Measurements from ENCODE around the gene ARID1B. TPM values are rescaled to one million over a fixed set of nuclear protein-coding genes. Genes with fewer than 3 reads are reported as not detected.

ARID1B gene
- total and polyA plus RNA-seq, 2 of the 4 experiments (the other 2 are of a cell fraction): 14.5 to 20.1 TPM

DNA sequence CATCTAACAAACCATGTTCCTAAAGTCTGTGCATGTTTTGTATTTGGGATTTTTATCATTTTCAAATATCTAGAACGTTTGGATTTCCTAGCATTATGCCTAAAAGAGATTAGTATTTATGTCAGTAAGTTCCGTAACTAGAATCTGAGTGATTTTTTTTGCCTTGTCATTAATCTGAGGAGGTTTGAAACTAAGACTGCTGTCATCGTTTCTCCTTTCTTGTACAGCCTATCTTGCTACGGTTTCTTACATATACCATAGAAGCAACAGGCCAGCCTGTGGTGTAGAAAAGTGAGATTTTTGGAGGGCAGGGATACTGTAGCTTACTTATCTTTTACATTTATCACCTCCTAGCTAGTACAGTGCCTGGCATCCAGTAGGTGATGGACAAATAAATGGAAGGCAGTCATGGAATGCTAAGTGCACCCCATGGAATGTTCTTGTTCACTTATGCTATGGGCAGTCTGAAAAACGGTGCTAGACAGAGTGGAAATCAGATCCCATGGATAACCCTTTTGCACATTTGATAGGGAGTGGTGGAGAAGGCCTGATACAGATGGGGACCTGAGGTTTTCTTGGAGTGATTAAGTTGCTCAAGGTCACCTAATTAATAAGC is 93.9 kb downstream of the ARID1B start:
- H2BK15ac ChIP-seq (ENCODE audit: low read depth, low read length): no peak overlapping the region
- no peak overlapping the region for H3K56ac ChIP-seq (ENCODE audit: extremely low read depth, insufficient read depth, low read length)
- H3K4ac ChIP-seq (ENCODE audit: low read depth, low read length): no peak overlapping the region
- H3K18ac ChIP-seq (ENCODE audit: low read depth, low read length): no peak overlapping the region
- no peak overlapping the region for H2AFZ ChIP-seq (replicated peaks; ENCODE audit: low read length, poor library complexity)
- POLR2A ChIA-PET (ENCODE audit: unreplicated experiment): no interaction called here
- H3K4me3 ChIP-seq (ENCODE audit: insufficient read depth, low read depth, low read length): no peak overlapping the region
- in situ Hi-C loops (cut with MboI; ENCODE audit: low sequenced_read_pairs): no loop called here
- no peak for TF ChIP-seq FOS (IDR thresholded peaks at IDR 0.05; ENCODE audit: low read depth, low read length)
- no peak overlapping the region for H2AK5ac ChIP-seq (ENCODE audit: low read depth, low read length)
- peaks cover 2% of the 10 kb centered on the region; the same call in 1 of the 2 replicates for H3K36me3 ChIP-seq (ENCODE audit: control insufficient read depth, insufficient read depth, low read length)
- H3K9ac ChIP-seq (ENCODE audit: low read depth, low read length): no peak overlapping the region
- H3K27ac ChIP-seq (ENCODE audit: insufficient read depth, low read length): no peak overlapping the region
- no peak overlapping the region for H2BK20ac ChIP-seq (ENCODE audit: low read depth, low read length)
- no peaks in the 10 kb centered on the region for H3K9me3 ChIP-seq (ENCODE audit: control insufficient read depth, insufficient read depth, low read length)
- DNase-seq (no peak), ATAC-seq (ENCODE audit: low read depth) (no peak)
- no peak overlapping the region for H2AK9ac ChIP-seq (replicated peaks; ENCODE audit: low read depth, low read length, poor library complexity)
- no peak overlapping the region for H2BK120ac ChIP-seq (ENCODE audit: low read depth, low read length)
- peaks cover 29% of the 10 kb centered on the region for H3K9me1 ChIP-seq (ENCODE audit: insufficient read depth, low read length)
- intact Hi-C loops (cut with micrococcal nuclease): no loop called here
- no peak overlapping the region for H3K14ac ChIP-seq (replicated peaks; ENCODE audit: low read depth, low read length)
- H4K20me1 ChIP-seq (ENCODE audit: insufficient read depth, low read length): peaks cover 67% of the 10 kb centered on the region
- dilution Hi-C loops (cut with HindIII; ENCODE audit: low sequenced_read_pairs, unreplicated experiment): no loop called here
- no TSS peak for BruUV-seq (replicated peaks)
- H2BK5ac ChIP-seq (ENCODE audit: low read depth, low read length, poor library complexity, severe bottlenecking): no peak overlapping the region
- peaks cover 51 to 75% of the 10 kb centered on the region in 2 experiments for H3K79me1 ChIP-seq (ENCODE audit: low read depth in 1 of 2, low read length in 2 of 2)
- CTCF ChIA-PET: interaction anchor here (0.6 to 0.7 kb wide), 2 partner anchors 17 to 1556 kb away, joined by 3 to 7 read pairs; no protein-coding TSS in a partner anchor
- H3K23ac ChIP-seq (ENCODE audit: low read depth, low read length): no peak overlapping the region; the same call in 1 of the 2 replicates
- H3K27me3 ChIP-seq (ENCODE audit: control insufficient read depth, insufficient read depth, low read length): no peaks in the 10 kb centered on the region
- H3K4me1 ChIP-seq (ENCODE audit: control insufficient read depth, insufficient read depth, low read length): peaks cover 12% of the 10 kb centered on the region
- 100% methylated on average over 1 of the region's 5 CpGs; no CpG with 5 or more reads in 1 of the 2 experiments for WGBS, 2 experiments (ENCODE audit: extremely low coverage in 2 of 2, insufficient read length in 1 of 2)
- H4K8ac ChIP-seq (ENCODE audit: low read depth in 2 of 2, low read length in 2 of 2): no peak overlapping the region
- H3K4me2 ChIP-seq (ENCODE audit: low read depth, low read length): no peak overlapping the region
- no peak overlapping the region for H4K91ac ChIP-seq (ENCODE audit: insufficient read depth, low read depth, low read length)
- H4K5ac ChIP-seq (ENCODE audit: low read depth, low read length): no peak overlapping the region

Data from IMR-90 (cell line).